ENCODE results near the gene HPSE.

DNA sequence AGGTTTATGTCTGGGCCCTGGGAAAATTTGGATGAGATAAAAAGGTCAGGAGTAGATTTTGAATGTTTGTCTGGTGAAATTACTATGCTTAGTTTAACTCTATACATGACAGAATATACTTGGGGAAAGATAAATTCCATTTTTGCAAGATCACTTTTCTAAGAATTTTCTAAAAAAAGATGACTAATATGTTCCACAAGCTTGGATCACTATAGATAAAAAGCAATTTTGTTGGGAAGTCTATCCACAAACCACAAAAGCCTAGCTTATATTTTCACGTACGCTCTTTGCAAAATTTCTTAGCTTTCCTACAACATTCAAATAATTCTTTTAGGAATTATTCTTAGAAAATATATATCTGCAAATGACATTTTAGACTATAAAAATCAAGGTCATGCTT is 29.5 kb downstream of the HPSE start:
- TF ChIP-seq CTCF (IDR thresholded peaks at IDR 0.05) (no peak), POLR2A (IDR thresholded peaks at IDR 0.05) (no peak)
